Stimulated activated CD8-positive, alpha-beta memory T cell treated with anti-CD3 and anti-CD28 coated beads, Interleukin-15, amount 100 ng/mL, for 4 hours (primary cell): Measurements from ENCODE around the gene ZNF30.
"Not testable (repeated sequence)": the region's sequence is repeated elsewhere in the genome, so short reads cannot be mapped to it uniquely, and the experiment has no call there.

Experiments
- DNase-seq, 2 donors: peaks; one replicate each; pipeline ENCODE4 v3.0.0-alpha.2; 2020; ENCODE audit warnings: low read depth in 2 of 2

The ZNF30 gene

GRCh38 chr19:34985249-34986022 lies 58.7 kb downstream of the ZNF30 start:
- no peak for DNase-seq

- no peak for DNase-seq
Measured at GRCh38 chr19:34988119-34988518, 61.4 kb downstream of the ZNF30 start.

DNA sequence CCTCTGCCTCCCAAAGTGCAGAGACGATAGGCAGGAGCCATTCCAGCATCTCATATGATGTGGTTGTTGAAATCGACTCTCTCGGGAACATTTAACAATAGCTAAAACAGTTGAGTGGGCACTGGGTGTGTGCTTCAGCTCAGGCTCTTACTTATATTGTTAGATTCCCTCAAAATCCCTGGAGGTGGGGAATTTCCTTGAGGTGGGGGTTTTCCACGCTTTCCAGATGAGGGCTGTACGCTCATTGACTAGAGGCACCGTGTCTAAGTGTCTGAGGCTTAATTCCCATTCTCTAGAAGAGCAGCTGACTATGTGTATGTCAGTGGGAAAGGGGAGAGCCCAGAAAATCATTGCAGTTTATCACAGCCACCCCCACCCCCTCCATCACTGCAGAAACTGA lies 62.6 kb downstream of the ZNF30 start:
- DNase-seq: no peak

DNA sequence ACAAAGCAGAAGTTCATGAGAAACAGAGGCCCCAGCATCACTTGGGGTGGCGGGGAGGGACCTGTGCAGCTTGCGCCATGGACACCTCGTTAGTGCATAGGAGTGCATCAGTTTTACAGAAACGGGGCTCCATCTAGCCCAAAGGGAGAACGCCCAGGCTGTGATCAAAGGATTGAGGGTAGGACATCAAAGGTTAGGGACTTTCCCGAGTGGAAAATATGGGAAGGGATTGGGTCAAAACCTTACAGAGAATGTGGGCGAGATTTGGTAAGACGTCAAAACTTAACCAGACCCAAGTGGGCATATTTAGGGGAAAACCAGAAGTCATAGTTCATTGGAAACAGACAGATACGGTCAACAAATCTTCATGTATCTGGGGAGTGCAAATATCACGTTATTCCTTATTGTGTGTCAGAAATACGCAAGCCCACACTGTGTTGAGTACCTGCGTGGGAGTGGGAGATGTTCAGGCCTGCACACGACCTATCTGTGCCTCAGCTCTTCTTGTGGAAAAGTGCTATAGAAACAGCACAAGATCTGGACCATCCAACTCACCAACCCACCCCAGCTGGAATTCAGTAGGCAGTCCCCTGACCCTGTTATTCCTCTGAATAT lies 64.0 kb downstream of the ZNF30 start:
- DNase-seq: no peak

DNA sequence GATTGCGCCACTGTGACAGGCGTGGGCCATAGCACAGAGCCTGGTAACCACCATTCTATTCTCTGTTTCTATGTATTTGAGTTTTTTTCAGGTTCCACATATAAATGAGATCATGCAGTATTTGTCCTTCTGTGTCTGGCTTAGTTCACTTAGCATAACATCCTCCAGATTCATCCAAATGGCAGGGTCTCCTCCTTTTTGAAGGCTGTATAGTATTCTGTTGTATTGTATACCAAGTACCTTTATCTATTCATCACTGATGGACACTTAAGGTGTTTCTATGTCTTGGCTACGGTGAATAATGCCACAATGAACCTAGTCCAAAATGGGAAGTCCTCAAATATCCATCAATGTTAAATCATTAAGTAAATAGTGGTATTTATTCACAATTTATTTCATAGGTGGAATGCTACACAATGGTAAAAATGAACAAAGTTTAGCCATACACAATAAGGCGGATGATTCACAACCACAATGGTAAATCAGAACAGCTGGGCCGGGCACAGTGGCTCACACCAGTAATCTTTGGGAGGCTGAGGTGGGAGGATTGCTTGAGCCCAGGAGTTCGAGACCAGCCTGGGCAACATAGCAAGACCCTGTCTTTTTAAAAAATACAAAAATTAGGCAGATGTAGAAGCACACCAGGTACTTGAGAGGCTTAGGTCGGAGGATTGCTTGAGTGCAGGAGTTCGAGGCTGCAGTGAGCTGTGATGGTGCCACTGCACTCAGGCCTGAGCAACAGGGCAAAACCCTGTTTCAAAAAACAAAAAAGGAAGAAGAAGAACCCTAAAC lies 65.0 kb downstream of the ZNF30 start:
- no peak for DNase-seq

DNA sequence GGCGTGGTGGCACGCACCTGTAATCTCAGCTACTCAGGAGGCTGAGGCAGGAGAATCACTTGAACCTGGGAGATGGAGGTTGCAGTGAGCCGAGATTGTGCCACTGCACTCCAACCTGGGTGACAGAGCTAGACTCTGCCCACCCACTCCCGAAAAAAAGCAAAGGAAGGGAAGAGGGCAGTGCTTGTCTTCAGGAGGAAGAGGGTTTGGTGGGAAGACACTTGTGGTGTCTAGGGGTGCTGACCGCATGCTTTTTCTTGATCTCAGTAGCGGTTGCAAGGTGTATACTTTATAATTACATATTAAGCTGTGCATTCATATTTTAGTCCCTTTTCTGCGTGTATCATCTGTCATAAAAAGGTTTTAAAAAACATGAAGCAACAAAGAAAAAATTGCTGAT lies 65.9 kb downstream of the ZNF30 start:
- DNase-seq: not testable (repeated sequence)

DNA sequence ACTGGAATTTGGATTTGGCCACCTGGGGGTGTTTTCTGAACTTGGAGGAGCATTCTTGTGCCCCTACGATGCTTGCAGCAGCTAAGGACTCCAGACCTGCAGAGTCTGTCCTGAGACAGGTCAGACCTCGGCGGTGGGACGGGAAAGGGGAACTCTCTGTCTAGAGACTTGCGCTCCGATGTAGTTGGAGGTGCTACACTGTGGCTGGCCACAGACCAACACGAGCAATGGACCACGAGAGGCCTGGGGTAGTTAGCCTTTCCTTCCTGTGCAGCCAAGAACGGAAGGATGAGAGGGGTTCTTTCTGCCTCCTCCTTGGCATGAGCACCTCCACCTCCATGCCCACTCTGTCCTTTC lies 67.6 kb downstream of the ZNF30 start:
- no peak for DNase-seq
